ENCODE results near the gene CNNM1. TPM values are rescaled to one million over a fixed set of nuclear protein-coding genes. Genes with fewer than 3 reads are reported as not detected.

The CNNM1 gene
- total and polyA plus RNA-seq, 2 donors (not counting 3 experiments of a cell fraction or from before 2014, with no cell fraction given): not detected

DNA sequence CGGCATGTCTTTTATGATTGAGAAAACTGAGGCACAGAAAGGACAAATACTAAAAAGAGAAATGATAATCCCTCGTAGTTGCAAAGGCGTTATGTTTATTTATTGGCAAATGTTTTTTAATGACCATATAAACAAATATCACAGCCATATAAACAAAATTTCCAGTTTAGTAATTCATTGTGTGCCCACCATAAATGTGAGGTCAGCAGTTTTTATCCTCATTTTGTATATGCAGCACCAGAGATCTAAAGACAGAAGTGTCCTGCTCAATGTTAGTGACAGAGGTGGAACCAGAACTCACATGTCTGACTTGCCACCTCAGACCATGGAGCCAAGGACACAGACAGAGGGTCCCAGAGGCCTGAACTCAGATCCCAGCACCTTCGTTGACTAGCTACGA is 14.1 kb downstream of the CNNM1 start:
- Histone ChIP-seq H4K20me1 (replicated peaks; ENCODE audit: control insufficient read depth, extremely low read depth, insufficient read depth, low read length) (no peaks in the 10 kb centered on the region), H3K4me3 (replicated peaks in 1 of 3; ENCODE audit: insufficient read depth in 1 of 3, low read depth in 1 of 3, low read length in 3 of 3) (no peak overlapping the region), H3K36me3 (ENCODE audit: control insufficient read depth in 2 of 2, extremely low read depth in 1 of 2, insufficient read depth in 2 of 2, low read length in 2 of 2) (no peaks in the 10 kb centered on the region), H3K79me2 (ENCODE audit: control insufficient read depth, insufficient read depth, low read length) (no peaks in the 10 kb centered on the region), H3K27me3 (ENCODE audit: control insufficient read depth in 2 of 2, insufficient read depth in 2 of 2, low read length in 2 of 2) (peaks cover 0 to 7% of the 10 kb centered on the region in 2 experiments), H3K4me1 (ENCODE audit: control insufficient read depth, extremely low read depth, insufficient read depth, low read length) (no peaks in the 10 kb centered on the region), H3K9ac (replicated peaks; ENCODE audit: extremely low read depth, insufficient read depth, low read length) (no peak overlapping the region), H3K27ac (ENCODE audit: insufficient read depth, low read depth, low read length) (no peak overlapping the region), H2AFZ (ENCODE audit: low read depth, low read length) (no peak overlapping the region), H3K9me1 (replicated peaks; ENCODE audit: control insufficient read depth, extremely low read depth, insufficient read depth, low read length) (no peaks in the 10 kb centered on the region), H3K9me3 (replicated peaks; ENCODE audit: control insufficient read depth, insufficient read depth, low read length) (no peaks in the 10 kb centered on the region), H3K4me2 (ENCODE audit: insufficient read depth, low read length) (no peak overlapping the region)
- dilution Hi-C loops (cut with MboI; ENCODE audit: extremely low pct_ligation_motif_present, low sequenced_read_pairs): no loop called here
- ChIA-PET CTCF (no interaction called here), POLR2A (no interaction called here)
- DNase-seq (ENCODE audit: low read depth, low spot score): no peak
- TF ChIP-seq FOS (IDR thresholded peaks at IDR 0.05; ENCODE audit: borderline replicate concordance, insufficient read depth, low read length): no peak
- TF ChIP-seq GATA2 (IDR thresholded peaks at IDR 0.05; ENCODE audit: insufficient read depth, insufficient read length, low read depth, low read length): no peak
- TF ChIP-seq, protein P1, sequence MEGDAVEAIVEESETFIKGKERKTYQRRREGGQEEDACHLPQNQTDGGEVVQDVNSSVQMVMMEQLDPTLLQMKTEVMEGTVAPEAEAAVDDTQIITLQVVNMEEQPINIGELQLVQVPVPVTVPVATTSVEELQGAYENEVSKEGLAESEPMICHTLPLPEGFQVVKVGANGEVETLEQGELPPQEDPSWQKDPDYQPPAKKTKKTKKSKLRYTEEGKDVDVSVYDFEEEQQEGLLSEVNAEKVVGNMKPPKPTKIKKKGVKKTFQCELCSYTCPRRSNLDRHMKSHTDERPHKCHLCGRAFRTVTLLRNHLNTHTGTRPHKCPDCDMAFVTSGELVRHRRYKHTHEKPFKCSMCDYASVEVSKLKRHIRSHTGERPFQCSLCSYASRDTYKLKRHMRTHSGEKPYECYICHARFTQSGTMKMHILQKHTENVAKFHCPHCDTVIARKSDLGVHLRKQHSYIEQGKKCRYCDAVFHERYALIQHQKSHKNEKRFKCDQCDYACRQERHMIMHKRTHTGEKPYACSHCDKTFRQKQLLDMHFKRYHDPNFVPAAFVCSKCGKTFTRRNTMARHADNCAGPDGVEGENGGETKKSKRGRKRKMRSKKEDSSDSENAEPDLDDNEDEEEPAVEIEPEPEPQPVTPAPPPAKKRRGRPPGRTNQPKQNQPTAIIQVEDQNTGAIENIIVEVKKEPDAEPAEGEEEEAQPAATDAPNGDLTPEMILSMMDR (IDR thresholded peaks at IDR 0.05; ENCODE audit: extremely low read depth in 1 of 2, insufficient read depth in 1 of 2, low read depth in 1 of 2, low read length in 2 of 2): no peak
- TF ChIP-seq JUN (IDR thresholded peaks at IDR 0.05; ENCODE audit: borderline replicate concordance, insufficient read depth, insufficient read length, low read depth): no peak
- no peak for TF ChIP-seq POLR2A (IDR thresholded peaks at IDR 0.05; ENCODE audit: low read depth, low read length)
- TF ChIP-seq MYC (IDR thresholded peaks at IDR 0.05; ENCODE audit: low read depth, low read length): no peak
- no peak for TF ChIP-seq EZH2 (IDR thresholded peaks at IDR 0.05; ENCODE audit: borderline replicate concordance, low read depth, low read length, severe bottlenecking)
- TF ChIP-seq, protein P2, sequence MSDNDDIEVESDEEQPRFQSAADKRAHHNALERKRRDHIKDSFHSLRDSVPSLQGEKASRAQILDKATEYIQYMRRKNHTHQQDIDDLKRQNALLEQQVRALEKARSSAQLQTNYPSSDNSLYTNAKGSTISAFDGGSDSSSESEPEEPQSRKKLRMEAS (IDR thresholded peaks at IDR 0.05; ENCODE audit: insufficient read depth, insufficient read length): no peak
- no peak for TF ChIP-seq POLR2AphosphoS5 (IDR thresholded peaks at IDR 0.05; ENCODE audit: insufficient read depth, low read depth, low read length)
- BruUV-seq (replicated peaks): no TSS peak
- intact Hi-C loops (cut with micrococcal nuclease): no loop called here
- no peak for FAIRE-seq

All from endothelial cell of umbilical vein (primary cell).